ENCODE results near the gene CDK18. TPM values are rescaled to one million over a fixed set of nuclear protein-coding genes. Genes with fewer than 3 reads are reported as not detected.

CDK18 gene
- total and polyA plus RNA-seq, 2 of the 8 experiments (the other 6 are each of a cell fraction or from before 2014, with no cell fraction given), result 31.2 to 44.0 TPM

GRCh38 chr1:205563927-205564441 is 59.5 kb downstream of the CDK18 start (continued):
- TF ChIP-seq RFX5 (IDR thresholded peaks at IDR 0.05; ENCODE audit: borderline replicate concordance, low read depth, low read length), result no peak
- no peak for TF ChIP-seq SUZ12 (IDR thresholded peaks at IDR 0.05; ENCODE audit: low read length)
- no peak for TF ChIP-seq EGR1 (IDR thresholded peaks at IDR 0.05; ENCODE audit: borderline replicate concordance, low read depth, low read length)
